GM12864 (cell line): ENCODE results near the gene ADGRB2.

Experiments used
- DNase-seq: peaks from one replicate; pipeline ENCODE4 v3.0.0-alpha.2; 2011; ENCODE audit warnings: low read depth
- H3K4me3 ChIP-seq: 2 replicates; pipeline ENCODE4 v1.5.1; 2011; ENCODE audit warnings: mild to moderate bottlenecking, low read depth, low read length, control low read depth
- TF ChIP-seq, protein P1 (sequence below): IDR thresholded peaks from 2 replicates; pipeline ENCODE4 v1.5.1; 2011; ENCODE audit warnings: low read depth, mild to moderate bottlenecking, moderate library complexity, low read length, control low read depth, inconsistent platforms; ENCODE audit errors: missing control alignments

The ADGRB2 gene

GRCh38 chr1:31679091-31679490 lies 85.0 kb downstream of the ADGRB2 start:
- H3K4me3 ChIP-seq: no peak overlapping the region
- no peak for DNase-seq
- TF ChIP-seq, protein P1, sequence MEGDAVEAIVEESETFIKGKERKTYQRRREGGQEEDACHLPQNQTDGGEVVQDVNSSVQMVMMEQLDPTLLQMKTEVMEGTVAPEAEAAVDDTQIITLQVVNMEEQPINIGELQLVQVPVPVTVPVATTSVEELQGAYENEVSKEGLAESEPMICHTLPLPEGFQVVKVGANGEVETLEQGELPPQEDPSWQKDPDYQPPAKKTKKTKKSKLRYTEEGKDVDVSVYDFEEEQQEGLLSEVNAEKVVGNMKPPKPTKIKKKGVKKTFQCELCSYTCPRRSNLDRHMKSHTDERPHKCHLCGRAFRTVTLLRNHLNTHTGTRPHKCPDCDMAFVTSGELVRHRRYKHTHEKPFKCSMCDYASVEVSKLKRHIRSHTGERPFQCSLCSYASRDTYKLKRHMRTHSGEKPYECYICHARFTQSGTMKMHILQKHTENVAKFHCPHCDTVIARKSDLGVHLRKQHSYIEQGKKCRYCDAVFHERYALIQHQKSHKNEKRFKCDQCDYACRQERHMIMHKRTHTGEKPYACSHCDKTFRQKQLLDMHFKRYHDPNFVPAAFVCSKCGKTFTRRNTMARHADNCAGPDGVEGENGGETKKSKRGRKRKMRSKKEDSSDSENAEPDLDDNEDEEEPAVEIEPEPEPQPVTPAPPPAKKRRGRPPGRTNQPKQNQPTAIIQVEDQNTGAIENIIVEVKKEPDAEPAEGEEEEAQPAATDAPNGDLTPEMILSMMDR: no peak

DNA sequence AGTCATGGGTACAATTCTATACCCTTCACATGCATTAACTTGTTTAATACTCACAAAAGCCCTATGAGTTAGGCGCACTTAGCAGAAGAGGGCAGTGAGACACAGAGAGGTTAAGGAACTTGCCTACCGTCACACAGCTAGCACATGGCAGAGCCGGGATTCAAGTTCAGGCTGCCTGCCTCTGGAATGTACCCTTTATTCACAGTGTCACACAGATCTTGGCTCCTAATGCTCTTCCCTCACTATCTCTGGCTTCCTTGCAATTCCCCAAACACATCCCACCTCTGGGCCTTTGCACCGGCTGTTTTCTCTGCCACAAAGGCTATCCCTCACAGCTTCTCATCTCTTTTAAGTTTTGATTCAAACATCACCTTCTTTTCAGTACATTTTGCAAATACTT lies 85.5 kb downstream of the ADGRB2 start:
- DNase-seq: no peak
- H3K4me3 ChIP-seq: no peak overlapping the region
- TF ChIP-seq, protein P1: no peak

- DNase-seq: no peak
- no peak overlapping the region for H3K4me3 ChIP-seq
- TF ChIP-seq, protein P1: no peak
Measured at GRCh38 chr1:31677949-31678348, 86.2 kb downstream of the ADGRB2 start.

DNA sequence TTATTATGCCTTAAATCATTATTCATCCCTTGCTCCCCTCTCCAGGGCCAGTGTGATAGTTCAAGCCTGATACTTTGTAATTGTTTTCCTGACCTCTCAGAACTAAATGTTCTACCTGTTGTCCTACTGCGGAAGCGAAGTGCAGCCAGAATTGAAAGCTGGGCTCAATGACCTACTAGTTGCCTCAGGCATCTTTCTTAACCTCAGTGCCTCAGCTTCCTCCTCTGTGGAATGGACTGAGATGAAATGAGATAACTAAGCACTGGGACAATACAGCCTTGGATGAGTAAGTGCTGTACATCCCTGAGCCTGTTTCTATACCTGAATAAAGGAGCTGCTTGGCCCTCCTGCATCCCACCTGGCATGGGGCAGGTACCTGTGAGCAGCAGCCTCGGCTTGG lies 86.7 kb downstream of the ADGRB2 start:
- no peak for DNase-seq
- H3K4me3 ChIP-seq: no peak overlapping the region
- TF ChIP-seq, protein P1: no peak
